H1 (cell line): ENCODE measurements around the gene CHEK2. TPM values are rescaled to one million over a fixed set of nuclear protein-coding genes. Genes with fewer than 3 reads are reported as not detected.
"Not testable (repeated sequence)": the region's sequence is repeated elsewhere in the genome, so short reads cannot be mapped to it uniquely, and the experiment has no call there.

Source experiments
- CTCF ChIA-PET: fragments of 300-600 bp; sonication (Branson Sonifier 250); formaldehyde crosslinking; loops from one replicate; lab custom pipeline; 2021; ENCODE audit not compliant: partially characterized antibody; lab: Charles Lee
- POLR2A ChIA-PET: fragments of 300-600 bp; sonication (Branson Sonifier 250); formaldehyde crosslinking; loops from one replicate; lab custom pipeline; 2021; ENCODE audit warnings: inconsistent platforms; ENCODE audit not compliant: partially characterized antibody; lab: Charles Lee
- DNase-seq, 2 experiments: peaks; one replicate each; pipeline versions ENCODE4 v3.0.0 to v3.0.0-alpha.2; 2010 to 2022; ENCODE audit warnings: low spot score in 2 of 2, low read depth in 1 of 2, mixed read lengths in 1 of 2
- FAIRE-seq: peaks from 2 replicates; lab custom pipeline; 2011; peaks lifted over from hg19 to GRCh38; lab: Jason Lieb, UNC
- H2AFZ ChIP-seq: 2 replicates; pipeline ENCODE4 v1.8.1; 2012; ENCODE audit warnings: low read length, inconsistent platforms
- H2AK5ac ChIP-seq: 2 replicates; pipeline ENCODE4 v1.6.1; 2013; ENCODE audit warnings: low read depth, low read length
- H2BK120ac ChIP-seq: replicated peaks from 2 replicates; pipeline ENCODE3; 2013; ENCODE audit warnings: low read depth, low read length, inconsistent platforms
- H2BK12ac ChIP-seq: 2 replicates; pipeline ENCODE4 v1.6.1; 2013; ENCODE audit warnings: low read depth, low read length
- H2BK15ac ChIP-seq: 2 replicates; pipeline ENCODE4 v1.6.1; 2013; ENCODE audit warnings: low read length
- H2BK20ac ChIP-seq: 2 replicates; pipeline ENCODE4 v1.6.1; 2013; ENCODE audit warnings: low read length
- H2BK5ac ChIP-seq: 2 replicates; pipeline ENCODE4 v1.6.1; 2013; ENCODE audit warnings: low read depth, low read length
- H3K14ac ChIP-seq: 2 replicates; pipeline ENCODE4 v1.6.1; 2013; ENCODE audit warnings: inconsistent platforms; ENCODE audit not compliant: insufficient read length
- H3K18ac ChIP-seq: 2 replicates; pipeline ENCODE4 v1.6.1; 2013; ENCODE audit warnings: low read length; ENCODE audit errors: extremely low read depth
- H3K23ac ChIP-seq: 2 replicates; pipeline ENCODE4 v1.6.1; 2013; ENCODE audit warnings: inconsistent platforms; ENCODE audit not compliant: insufficient read length
- H3K23me2 ChIP-seq: 2 replicates; pipeline ENCODE4 v1.6.1; 2013; ENCODE audit warnings: low read depth, low read length
- H3K27ac ChIP-seq: 2 replicates; pipeline ENCODE4 v1.6.1; 2011; ENCODE audit warnings: low read depth, low read length, inconsistent platforms
- H3K27me3 ChIP-seq, 4 experiments: replicated peaks in 1 of 4; 1 replicate in 1 of 4; 2 replicates in 3 of 4; pipeline versions ENCODE4 v1.6.1 to v1.8.1; 2011 to 2013; ENCODE audit warnings: low read length in 3 of 4, mild to moderate bottlenecking in 3 of 4, inconsistent platforms in 2 of 4, mixed read lengths in 2 of 4, moderate library complexity in 1 of 4; ENCODE audit not compliant: control insufficient read depth in 3 of 4, insufficient read depth in 3 of 4; ENCODE audit errors: extremely low read depth in 1 of 4
- H3K36me3 ChIP-seq, 4 experiments: 2 replicates each; pipeline versions ENCODE4 v1.6.1 to v1.8.1; 2011 to 2013; ENCODE audit warnings: mild to moderate bottlenecking in 4 of 4, low read length in 3 of 4, moderate library complexity in 2 of 4, control low read depth in 1 of 4, inconsistent platforms in 1 of 4; ENCODE audit not compliant: insufficient read depth in 4 of 4, control insufficient read depth in 2 of 4
- H3K4ac ChIP-seq: replicated peaks from 2 replicates; pipeline ENCODE3; 2013; ENCODE audit warnings: low read length, low read depth, mixed read lengths, inconsistent platforms; ENCODE audit not compliant: insufficient read length
- H3K4me1 ChIP-seq, 4 experiments: replicated peaks in 1 of 4; 1 replicate in 1 of 4; 2 replicates in 3 of 4; pipeline versions ENCODE4 v1.6.1 to v1.8.1; 2011 to 2013; ENCODE audit warnings: low read length in 3 of 4, inconsistent platforms in 2 of 4, mixed read lengths in 1 of 4; ENCODE audit not compliant: insufficient read depth in 4 of 4, control insufficient read depth in 3 of 4
- H3K4me2 ChIP-seq, 2 experiments: 2 replicates each; pipeline versions ENCODE4 v1.6.1 to v1.8.1; 2011 to 2013; ENCODE audit warnings: low read depth in 2 of 2, low read length in 2 of 2, control low read depth in 1 of 2, inconsistent platforms in 1 of 2, mild to moderate bottlenecking in 1 of 2; ENCODE audit not compliant: insufficient read depth in 1 of 2
- H3K4me3 ChIP-seq, 4 experiments: fragments of 200-600, 300-600 bp in 1 of 4; sonication (generic), shearing (Covaris generic), sonication (Bioruptor Twin) in 1 of 4; 2 replicates each; pipeline versions ENCODE4 v1.5.1 to v1.8.1; 2011 to 2016; ENCODE audit warnings: low read length in 4 of 4, low read depth in 3 of 4, control low read depth in 2 of 4, inconsistent platforms in 2 of 4, mild to moderate bottlenecking in 2 of 4, mixed read lengths in 1 of 4, moderate library complexity in 1 of 4; ENCODE audit not compliant: insufficient read depth in 2 of 4; ENCODE audit errors: extremely low read depth in 1 of 4
- H3K56ac ChIP-seq: replicated peaks from 2 replicates; pipeline ENCODE3; 2013; ENCODE audit warnings: low read depth, mild to moderate bottlenecking, mixed read lengths, low read length, inconsistent platforms; ENCODE audit not compliant: insufficient read length
- H3K79me1 ChIP-seq: 2 replicates; pipeline ENCODE4 v1.6.1; 2013; ENCODE audit warnings: low read depth, low read length, control low read depth
- H3K79me2 ChIP-seq, 2 experiments: 2 replicates each; pipeline versions ENCODE4 v1.6.1 to v1.8.1; 2012 to 2013; ENCODE audit warnings: low read length in 2 of 2, mild to moderate bottlenecking in 2 of 2, inconsistent platforms in 1 of 2; ENCODE audit not compliant: insufficient read depth in 2 of 2, control insufficient read depth in 1 of 2
- H3K9ac ChIP-seq, 4 experiments: replicated peaks in 1 of 4; 1 replicate in 1 of 4; 2 replicates in 3 of 4; pipeline versions ENCODE4 v1.6.1 to v1.8.1; 2011 to 2013; ENCODE audit warnings: low read depth in 3 of 4, low read length in 3 of 4, control low read depth in 2 of 4, mild to moderate bottlenecking in 2 of 4, moderate library complexity in 2 of 4, inconsistent platforms in 1 of 4; ENCODE audit errors: extremely low read depth in 1 of 4
- H3K9me3 ChIP-seq, 2 experiments: 2 replicates each; pipeline versions ENCODE4 v1.6.1 to v1.8.1; 2012 to 2013; ENCODE audit warnings: mild to moderate bottlenecking in 2 of 2, moderate library complexity in 2 of 2, control low read depth in 1 of 2, inconsistent platforms in 1 of 2, low read depth in 1 of 2, low read length in 1 of 2, mixed read lengths in 1 of 2; ENCODE audit not compliant: insufficient read depth in 2 of 2
- H4K20me1 ChIP-seq, 2 experiments: replicated peaks in 1 of 2; 2 replicates each; pipeline versions ENCODE3 to v1.8.1; 2011 to 2013; ENCODE audit warnings: inconsistent platforms in 2 of 2, low read length in 2 of 2, mild to moderate bottlenecking in 1 of 2; ENCODE audit not compliant: insufficient read depth in 2 of 2, control insufficient read depth in 1 of 2
- H4K5ac ChIP-seq: 2 replicates; pipeline ENCODE4 v1.6.1; 2013; ENCODE audit warnings: low read length, low read depth, mixed read lengths, inconsistent platforms; ENCODE audit not compliant: insufficient read length
- H4K8ac ChIP-seq: 2 replicates; pipeline ENCODE4 v1.8.0; 2013; ENCODE audit warnings: mild to moderate bottlenecking, moderate library complexity, low read length, inconsistent platforms; ENCODE audit not compliant: insufficient read depth; ENCODE audit errors: extremely low read depth
- H4K91ac ChIP-seq: replicated peaks from 2 replicates; pipeline ENCODE3; 2013; ENCODE audit warnings: low read length, mixed read lengths, inconsistent platforms; ENCODE audit not compliant: insufficient read length
- WGBS, 2 experiments: shearing (Covaris generic) in 1 of 2; methylation state at CpG; one replicate each; pipeline versions ENCODE4 v1.1.6 to v1.1.7; 2013 to 2015; ENCODE audit warnings: low lambda C conversion rate in 2 of 2, mixed read lengths in 2 of 2, inconsistent platforms in 1 of 2, low coverage in 1 of 2, missing lambda C conversion rate in 1 of 2; ENCODE audit not compliant: insufficient replicate concordance in 2 of 2, insufficient coverage in 1 of 2, insufficient read length in 1 of 2; ENCODE audit errors: extremely low coverage in 1 of 2, missing lambda C conversion rate in 1 of 2; 5-methylcytosine and 5-hydroxymethylcytosine counted together
- polyA plus RNA-seq, 7 experiments: library from polyadenylated mRNA; depleted of rRNA in 3 of 7; stranded (reverse) in 5 of 7; unstranded in 2 of 7; fragments of >200 nt in 5 of 7; fragments of 200-250 nt in 2 of 7; gene quantifications; 1 replicate in 5 of 7; 2 replicates in 1 of 7; 4 replicates in 1 of 7; pipeline versions ENCODE4 v1.2.1 to v1.2.3, GENCODE V29; 2011 to 2013; ENCODE audit warnings: missing spikeins in 2 of 7, mixed read lengths in 2 of 7
- total RNA-seq: library from RNA; stranded (reverse); fragmentation: NEBNext Ultra II Directional; extraction: Animal tissue kit (Norgen Biotek cat#: 25700); gene quantifications from 2 replicates; pipeline ENCODE4 v1.2.1, GENCODE V29; 2021

The CHEK2 gene
- total and polyA plus RNA-seq, 2 of the 8 experiments (the other 6 are each of a cell fraction or from before 2014, with no cell fraction given) = 74.9 to 89.5 TPM

- FAIRE-seq, H3K23me2 ChIP-seq, H3K79me1 ChIP-seq, H2BK12ac ChIP-seq, H4K5ac ChIP-seq, H2BK15ac ChIP-seq, H3K9ac ChIP-seq, H2BK120ac ChIP-seq, H3K4me2 ChIP-seq, H3K27ac ChIP-seq, H3K4me3 ChIP-seq, DNase-seq, H2AK5ac ChIP-seq, H3K56ac ChIP-seq, H3K4me1 ChIP-seq, CTCF ChIA-PET, H3K79me2 ChIP-seq, H3K9me3 ChIP-seq, H4K20me1 ChIP-seq, H3K4ac ChIP-seq, H4K8ac ChIP-seq, H2AFZ ChIP-seq, H2BK20ac ChIP-seq, H2BK5ac ChIP-seq, POLR2A ChIA-PET, H4K91ac ChIP-seq, H3K27me3 ChIP-seq, H3K23ac ChIP-seq, H3K18ac ChIP-seq, H3K14ac ChIP-seq: not testable (repeated sequence)
- peaks cover 0 to 11% (median 2%) of the 10 kb centered on the region in 4 experiments; a peak in 4 of 8 replicates for H3K36me3 ChIP-seq
- WGBS, 2 experiments = 91% methylated on average over 2 of the region's 2 CpGs; no CpG with 5 or more reads in 1 of the 2 experiments
These were observed 51.8 kb downstream of the CHEK2 start for GRCh38 chr22:28689796-28690195.

DNA sequence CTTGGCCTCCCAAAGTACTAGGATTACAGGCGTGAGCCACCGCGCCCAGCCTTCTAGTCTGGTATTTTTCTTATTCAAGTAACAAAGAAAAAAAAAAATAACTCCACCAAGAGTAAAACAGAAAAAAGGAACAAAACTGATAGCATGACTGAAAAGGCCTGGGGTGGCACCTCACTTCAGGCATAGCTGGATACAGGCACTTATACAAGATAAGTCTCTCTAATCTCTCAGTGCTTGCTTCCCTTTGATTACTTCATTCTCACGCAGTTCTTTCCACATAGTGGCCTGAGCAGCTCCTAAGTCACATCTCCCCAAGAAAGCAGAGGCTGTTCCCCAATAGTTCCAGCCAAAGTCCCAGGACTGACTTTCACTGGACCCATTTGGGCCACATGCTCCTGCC is 58.7 kb downstream of the CHEK2 start:
- H2BK5ac ChIP-seq, H2BK12ac ChIP-seq, DNase-seq, H2BK20ac ChIP-seq, H3K14ac ChIP-seq, H3K4me1 ChIP-seq, H3K9me3 ChIP-seq, H3K79me1 ChIP-seq, POLR2A ChIA-PET, H3K23ac ChIP-seq, H3K18ac ChIP-seq, H3K4me3 ChIP-seq, FAIRE-seq, H4K91ac ChIP-seq, H3K36me3 ChIP-seq, CTCF ChIA-PET, H3K9ac ChIP-seq, H3K4ac ChIP-seq, H3K23me2 ChIP-seq, H3K56ac ChIP-seq, H3K27ac ChIP-seq, H3K79me2 ChIP-seq, H3K4me2 ChIP-seq, H2AFZ ChIP-seq, H4K5ac ChIP-seq, H2AK5ac ChIP-seq, H4K20me1 ChIP-seq, H2BK120ac ChIP-seq, H2BK15ac ChIP-seq, H4K8ac ChIP-seq, H3K27me3 ChIP-seq: not testable (repeated sequence)
- WGBS, 2 experiments = 96% methylated on average over 4 of the region's 4 CpGs; no CpG with 5 or more reads in 1 of the 2 experiments
